GM12878 (cell line): Measurements from ENCODE around the gene TMC2. TPM values are rescaled to one million over a fixed set of nuclear protein-coding genes. Genes with fewer than 3 reads are reported as not detected.

Source experiments
- BCLAF1 ChIP-seq: fragments of 450-650 bp; IDR thresholded peaks from 2 replicates; pipeline ENCODE4 v1.6.1; 2017; ENCODE audit warnings: antibody characterized with exemption, mild to moderate bottlenecking, moderate library complexity
- BMI1 ChIP-seq: fragments of 450-650 bp; IDR thresholded peaks from 2 replicates; pipeline ENCODE4 v1.6.1; 2016; ENCODE audit warnings: mild to moderate bottlenecking, moderate library complexity, borderline replicate concordance
- E4F1 ChIP-seq: fragments of 450-650 bp; IDR thresholded peaks from 2 replicates; pipeline ENCODE4 v1.6.1; 2018; ENCODE audit warnings: borderline replicate concordance, mild to moderate bottlenecking; ENCODE audit not compliant: partially characterized antibody
- POU2F2 ChIP-seq: IDR thresholded peaks from 3 replicates; pipeline ENCODE4 v1.6.1; 2011; ENCODE audit warnings: low read depth, mild to moderate bottlenecking, low read length, borderline replicate concordance
- RB1 ChIP-seq: fragments of 450-650 bp; formaldehyde crosslinking; IDR thresholded peaks from 2 replicates; pipeline ENCODE4 v1.6.1; 2017; ENCODE audit warnings: mild to moderate bottlenecking, borderline replicate concordance
- RBBP5 ChIP-seq: fragments of 200-600 bp; sonication (generic); conservative IDR thresholded peaks from 2 replicates; pipeline ENCODE4 v1.6.1; 2016
- TCF12 ChIP-seq: IDR thresholded peaks from 2 replicates; pipeline ENCODE4 v1.6.1; 2011; ENCODE audit warnings: low read depth, mild to moderate bottlenecking, low read length
- ZNF217 ChIP-seq: fragments of 450-650 bp; IDR thresholded peaks from 2 replicates; pipeline ENCODE4 v1.6.1; 2017; ENCODE audit warnings: antibody characterized with exemption, mild to moderate bottlenecking
- ZNF592 ChIP-seq: fragments of 450-650 bp; IDR thresholded peaks from 2 replicates; pipeline ENCODE4 v1.6.1; 2017; ENCODE audit warnings: mild to moderate bottlenecking, moderate library complexity
- polyA plus RNA-seq, 11 experiments: library from polyadenylated mRNA; depleted of rRNA in 4 of 11; unstranded in 6 of 11; stranded (reverse) in 5 of 11; fragments of >200 nt; fragmentation: Nextera tagmentation in 4 of 11; fragmentation: Illumina TruSeq in 1 of 11; extraction: Ambion mirVana in 4 of 11; extraction: Trizol in 1 of 11; gene quantifications; 1 replicate in 1 of 11; 2 replicates in 10 of 11; pipeline versions ENCODE4 v1.2.1 to v1.2.3, GENCODE V29; 2011 to 2016; ENCODE audit warnings: inconsistent platforms in 2 of 11, missing spikeins in 2 of 11, low read depth in 1 of 11
- total RNA-seq, 4 experiments: library from RNA; depleted of rRNA in 3 of 4; stranded (reverse); fragments of >200 nt in 3 of 4; fragmentation: Illumina TruSeq in 1 of 4; extraction: Trizol in 1 of 4; gene quantifications; 2 replicates each; pipeline versions ENCODE4 v1.2.1 to v1.2.3, GENCODE V29; 2013 to 2021

TMC2 gene
- total and polyA plus RNA-seq, 10 of the 15 experiments (the other 5 are each of a cell fraction or from before 2014, with no cell fraction given), result 0.08 TPM; not detected in 9

- TF ChIP-seq ZNF592 (no peak), POU2F2 (no peak), ZNF217 (no peak), RBBP5 (no peak), E4F1 (no peak), TCF12 (no peak), BMI1 (no peak), BCLAF1 (no peak), RB1 (no peak)
Measured at GRCh38 chr20:2610941-2611720, 74.8 kb downstream of the TMC2 start (continued).
